ENCODE measurements around the gene CAMK2A.

- TF ChIP-seq CTCF (IDR thresholded peaks at IDR 0.05; ENCODE audit: insufficient read depth, low read depth, low read length) (no peak), EZH2 (IDR thresholded peaks at IDR 0.05; ENCODE audit: insufficient read depth, low read length) (no peak)
These were observed 5.3 kb downstream of the CAMK2A start for GRCh38 chr5:150284311-150284710.
